ENCODE data around the gene NUDT2.

DNA sequence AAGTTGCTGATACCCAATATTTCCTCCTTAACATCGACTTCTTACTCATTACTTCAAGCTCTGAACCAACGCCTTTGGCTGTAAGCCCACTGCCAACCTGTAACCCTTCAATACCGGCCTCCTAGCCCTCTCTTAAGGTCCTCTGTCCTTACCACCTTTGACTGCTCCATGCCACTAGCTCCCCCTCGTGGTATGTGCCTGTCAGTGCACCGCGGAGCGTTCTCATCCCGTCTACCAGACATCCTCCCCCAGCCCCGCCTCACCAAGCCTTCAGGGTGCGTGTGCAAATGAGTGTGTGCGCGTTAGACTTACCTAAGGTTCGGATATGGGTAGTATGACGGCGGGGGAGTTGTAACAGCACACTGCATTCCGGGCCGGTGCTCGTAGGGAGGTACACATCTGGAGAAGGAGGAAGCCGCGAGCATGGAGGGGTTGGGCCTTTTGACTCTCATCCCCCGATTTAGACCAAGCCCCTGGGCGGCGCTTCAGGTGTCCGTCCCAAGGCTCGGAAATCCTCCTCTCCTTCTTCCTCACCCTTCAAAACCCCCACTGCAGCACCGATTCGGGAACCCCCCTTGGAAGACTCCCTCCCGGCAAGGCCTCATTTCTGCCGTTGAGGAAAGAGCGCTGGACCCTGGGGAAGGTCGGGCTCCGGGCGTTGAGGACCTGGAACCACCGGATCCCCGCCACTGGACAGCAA, 50.1 kb downstream of the NUDT2 start:
- TF ChIP-seq, protein P1, sequence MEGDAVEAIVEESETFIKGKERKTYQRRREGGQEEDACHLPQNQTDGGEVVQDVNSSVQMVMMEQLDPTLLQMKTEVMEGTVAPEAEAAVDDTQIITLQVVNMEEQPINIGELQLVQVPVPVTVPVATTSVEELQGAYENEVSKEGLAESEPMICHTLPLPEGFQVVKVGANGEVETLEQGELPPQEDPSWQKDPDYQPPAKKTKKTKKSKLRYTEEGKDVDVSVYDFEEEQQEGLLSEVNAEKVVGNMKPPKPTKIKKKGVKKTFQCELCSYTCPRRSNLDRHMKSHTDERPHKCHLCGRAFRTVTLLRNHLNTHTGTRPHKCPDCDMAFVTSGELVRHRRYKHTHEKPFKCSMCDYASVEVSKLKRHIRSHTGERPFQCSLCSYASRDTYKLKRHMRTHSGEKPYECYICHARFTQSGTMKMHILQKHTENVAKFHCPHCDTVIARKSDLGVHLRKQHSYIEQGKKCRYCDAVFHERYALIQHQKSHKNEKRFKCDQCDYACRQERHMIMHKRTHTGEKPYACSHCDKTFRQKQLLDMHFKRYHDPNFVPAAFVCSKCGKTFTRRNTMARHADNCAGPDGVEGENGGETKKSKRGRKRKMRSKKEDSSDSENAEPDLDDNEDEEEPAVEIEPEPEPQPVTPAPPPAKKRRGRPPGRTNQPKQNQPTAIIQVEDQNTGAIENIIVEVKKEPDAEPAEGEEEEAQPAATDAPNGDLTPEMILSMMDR (IDR thresholded peaks at IDR 0.05) = peak; percentile 53 to 79 (median 63)
- no peak for TF ChIP-seq POLR2A (IDR thresholded peaks at IDR 0.05)
- no peak for TF ChIP-seq EP300 (IDR thresholded peaks at IDR 0.05)

All from ovary (tissue), 3 donors.